Stimulated activated CD8-positive, alpha-beta memory T cell treated with anti-CD3 and anti-CD28 coated beads, Interleukin-4, amount 100 ng/mL, for 1 hour (primary cell): ENCODE results near the gene ADAMTS14.
"Not testable (repeated sequence)": the region's sequence is repeated elsewhere in the genome, so short reads cannot be mapped to it uniquely, and the experiment has no call there.

Source experiments
- DNase-seq, 2 donors: peaks; one replicate each; pipeline ENCODE4 v3.0.0-alpha.2; 2020; ENCODE audit warnings: low read depth in 2 of 2, low spot score in 1 of 2

ADAMTS14 gene

GRCh38 chr10:70657041-70657440 lies 15.3 kb upstream of the ADAMTS14 start:
- no peak for DNase-seq

DNA sequence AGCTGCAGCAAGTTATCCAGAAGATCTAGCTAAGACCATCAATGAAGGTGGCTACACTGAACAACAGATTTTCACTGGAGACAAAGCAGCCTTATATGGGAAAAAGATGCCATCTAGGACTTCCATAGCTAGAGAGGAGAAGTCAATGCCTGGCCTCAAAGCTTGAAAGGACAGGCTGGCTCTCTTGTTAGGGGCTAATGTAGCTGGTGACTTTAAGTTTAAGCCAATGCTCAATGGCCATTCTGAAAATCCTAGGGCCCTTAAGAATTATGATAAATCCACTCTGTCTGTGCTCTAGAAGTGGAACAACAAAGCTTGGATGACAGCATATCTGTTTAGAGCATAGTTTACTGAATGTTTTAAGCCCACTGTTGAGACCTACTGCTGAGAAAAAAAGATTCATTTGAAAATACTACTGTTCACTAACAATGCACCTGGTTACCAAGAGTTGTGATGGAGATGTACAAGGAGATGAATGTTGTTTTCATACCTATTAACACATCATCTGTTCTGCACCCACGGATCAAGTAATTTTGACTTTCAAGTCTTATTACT lies 13.6 kb upstream of the ADAMTS14 start:
- no peak for DNase-seq

GRCh38 chr10:70659306-70659705 lies 13.0 kb upstream of the ADAMTS14 start:
- no peak for DNase-seq

DNA sequence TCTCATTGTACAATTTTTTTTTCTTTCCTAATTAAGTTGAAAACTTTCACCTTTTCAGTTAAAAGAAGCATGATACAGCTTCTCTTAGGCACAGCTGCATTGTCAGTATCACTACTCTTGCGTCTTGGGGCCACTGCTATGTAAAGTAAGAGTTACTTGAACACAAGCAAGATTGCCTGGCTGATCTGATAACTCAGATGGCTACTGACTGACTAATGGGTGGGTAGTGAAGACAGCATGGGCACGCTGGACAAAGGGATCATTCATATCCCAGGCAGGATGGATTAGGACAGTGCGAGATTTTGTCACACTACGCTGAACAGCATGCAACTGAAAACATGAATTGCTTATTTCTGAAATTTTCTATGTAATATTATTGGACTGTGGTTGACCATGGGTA lies 11.6 kb upstream of the ADAMTS14 start:
- no peak for DNase-seq

GRCh38 chr10:70661623-70662361 lies 10.5 kb upstream of the ADAMTS14 start:
- DNase-seq = no peak

GRCh38 chr10:70662362-70663220 lies 9.7 kb upstream of the ADAMTS14 start:
- DNase-seq = no peak

- not testable (repeated sequence) for DNase-seq
These were observed 8.6 kb upstream of the ADAMTS14 start for GRCh38 chr10:70663458-70664409.

GRCh38 chr10:70664702-70665195 lies 7.6 kb upstream of the ADAMTS14 start:
- DNase-seq = no peak

- DNase-seq = no peak
These were observed 5.1 kb upstream of the ADAMTS14 start for GRCh38 chr10:70666960-70667798.

- DNase-seq = not testable (repeated sequence)
These were observed 4.5 kb upstream of the ADAMTS14 start for GRCh38 chr10:70667818-70668217.

DNA sequence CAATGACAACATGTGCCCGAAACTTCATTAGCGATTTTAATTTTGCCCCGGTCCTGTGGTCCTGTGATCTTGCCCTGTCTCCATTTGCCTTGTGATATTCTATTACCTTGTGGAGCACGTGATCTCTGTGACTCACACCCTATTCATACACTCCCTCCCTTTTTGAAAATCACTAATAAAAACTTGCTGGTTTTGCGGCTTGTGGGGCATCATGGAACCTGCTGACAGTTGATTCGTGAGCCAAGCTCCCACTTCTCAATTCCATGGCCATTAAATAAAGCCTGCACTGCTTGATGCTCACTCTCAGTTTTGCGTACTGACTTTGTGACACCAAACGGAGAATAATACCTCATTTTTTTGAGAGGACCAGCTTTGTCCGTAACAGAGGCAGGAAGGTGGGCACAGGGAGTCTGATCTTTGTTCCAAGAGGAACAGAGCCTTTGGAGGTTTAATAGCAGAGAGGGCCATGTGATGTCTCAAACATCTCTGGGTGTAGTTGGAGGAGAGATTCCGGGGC lies 3.8 kb upstream of the ADAMTS14 start:
- no peak for DNase-seq

DNA sequence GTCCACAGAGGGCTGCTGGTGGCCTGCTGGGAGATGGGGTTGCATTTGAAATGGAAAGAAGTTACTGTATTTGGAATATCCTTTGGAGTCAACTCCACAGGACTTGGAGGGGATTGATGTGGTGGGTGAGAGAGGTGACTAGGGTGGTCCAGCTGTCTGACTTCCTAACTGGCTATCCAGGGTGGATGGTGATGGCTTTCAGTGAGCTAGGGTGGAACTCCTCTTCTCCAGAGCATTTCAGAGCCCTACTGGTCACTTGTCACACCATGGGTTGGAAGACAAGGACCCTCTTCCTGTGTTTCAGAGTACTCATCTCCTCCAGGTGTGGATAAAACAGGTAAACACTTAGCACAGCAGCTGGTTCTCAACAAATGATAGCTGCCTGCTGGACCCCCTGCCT lies 3.3 kb upstream of the ADAMTS14 start:
- no peak for DNase-seq

DNA sequence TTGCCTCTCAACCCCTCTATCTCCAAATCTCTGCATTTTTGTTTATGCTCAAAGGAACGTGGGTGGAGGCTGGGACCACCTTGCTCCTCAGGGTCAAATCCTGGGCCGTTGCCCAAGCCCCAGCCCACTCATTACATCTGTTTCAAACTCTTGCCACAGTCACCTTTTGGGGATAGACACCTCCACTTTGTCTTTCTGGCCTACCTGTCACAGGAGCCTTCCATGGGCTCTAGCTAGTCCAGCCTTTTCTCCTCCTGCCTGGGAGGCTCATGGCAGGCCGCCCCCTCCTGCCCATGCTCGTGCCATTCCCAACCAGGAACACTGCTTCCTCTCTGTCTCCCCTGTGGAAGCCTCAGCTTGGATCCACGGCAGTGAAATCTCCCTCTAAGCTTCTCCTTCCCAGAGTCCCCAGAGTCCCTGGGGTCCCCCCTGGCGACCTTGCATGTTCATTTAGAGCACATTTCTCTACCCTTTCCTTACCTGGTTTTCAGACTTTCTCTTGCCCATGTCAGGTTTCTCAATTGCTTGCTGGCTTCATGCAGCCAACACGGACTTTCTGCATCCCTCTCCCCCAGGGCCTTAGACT lies 2.5 kb upstream of the ADAMTS14 start:
- no peak for DNase-seq

GRCh38 chr10:70671619-70672164 lies 614 bp upstream of the ADAMTS14 start:
- DNase-seq = no peak

DNA sequence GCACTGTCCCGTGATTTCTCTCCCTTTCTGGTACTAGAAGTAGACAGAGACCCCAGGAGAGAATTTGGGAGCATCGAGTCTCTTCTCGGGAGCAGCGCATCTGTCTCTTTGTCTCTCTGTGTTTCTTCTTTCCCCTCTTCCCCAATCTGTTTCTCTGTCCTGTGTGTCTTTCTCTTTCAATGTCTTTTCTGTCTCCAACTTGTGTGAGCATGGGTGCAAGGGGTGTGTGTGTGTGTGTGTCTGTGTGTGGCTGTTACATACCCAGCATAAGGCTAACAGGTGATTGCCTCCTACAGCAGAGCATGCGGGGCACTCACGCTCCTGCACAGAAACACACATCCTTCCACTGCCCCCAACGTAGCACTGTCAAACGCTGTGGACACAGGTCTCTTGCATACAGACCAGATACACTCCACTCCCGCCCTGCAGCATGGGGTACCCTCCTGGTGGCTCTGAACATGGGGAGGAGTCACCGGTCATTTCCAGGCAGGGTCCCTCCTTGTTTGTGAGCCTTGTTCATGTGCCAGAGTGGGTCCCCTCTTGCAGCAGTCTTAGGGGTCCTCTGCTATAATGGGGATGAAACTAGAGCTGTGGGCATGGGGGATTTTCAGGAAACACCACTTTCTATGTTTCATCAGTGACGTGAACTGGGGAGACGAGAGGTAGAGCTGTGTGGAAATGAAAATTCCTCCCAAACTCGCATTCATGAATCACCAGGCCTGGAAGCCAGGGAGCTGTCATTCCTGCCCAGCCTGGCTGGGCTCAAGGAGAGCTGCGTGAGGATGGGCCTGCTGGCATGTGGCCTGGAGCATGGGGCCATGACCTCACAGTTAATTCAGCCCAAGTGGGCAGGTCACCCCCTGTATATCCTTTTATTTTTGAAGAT lies 980 bp downstream of the ADAMTS14 start:
- no peak for DNase-seq

GRCh38 chr10:70673929-70674559 lies 1.7 kb downstream of the ADAMTS14 start:
- no peak for DNase-seq
